Activated CD8-positive, alpha-beta memory T cell treated with anti-CD3 and anti-CD28 coated beads for 1 hour (primary cell): ENCODE data around the gene DLGAP5.

Experiments
- DNase-seq, 2 donors: peaks; one replicate each; pipeline ENCODE4 v3.0.0-alpha.2; 2020; ENCODE audit warnings: low read depth in 1 of 2; ENCODE audit errors: extremely low read depth in 1 of 2

The DLGAP5 gene

DNA sequence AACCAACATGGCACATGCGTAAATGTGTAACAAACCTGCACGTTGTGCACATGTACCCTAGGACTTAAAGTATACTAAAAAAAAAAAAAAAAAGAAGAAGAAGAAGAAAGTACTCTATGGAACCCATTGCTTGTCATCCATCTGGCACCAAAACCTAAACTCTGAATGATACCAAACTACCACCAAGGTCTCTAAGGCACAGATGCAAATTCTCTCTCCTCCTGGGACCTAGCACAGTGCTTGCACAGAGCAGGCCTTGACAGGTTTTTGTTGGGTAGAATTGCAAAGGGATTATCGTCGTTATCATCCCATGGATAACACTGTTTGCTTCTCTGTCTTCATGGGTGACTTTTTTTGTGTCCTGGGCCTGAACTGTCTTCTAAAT is 75.5 kb downstream of the DLGAP5 start:
- DNase-seq = no peak

DNA sequence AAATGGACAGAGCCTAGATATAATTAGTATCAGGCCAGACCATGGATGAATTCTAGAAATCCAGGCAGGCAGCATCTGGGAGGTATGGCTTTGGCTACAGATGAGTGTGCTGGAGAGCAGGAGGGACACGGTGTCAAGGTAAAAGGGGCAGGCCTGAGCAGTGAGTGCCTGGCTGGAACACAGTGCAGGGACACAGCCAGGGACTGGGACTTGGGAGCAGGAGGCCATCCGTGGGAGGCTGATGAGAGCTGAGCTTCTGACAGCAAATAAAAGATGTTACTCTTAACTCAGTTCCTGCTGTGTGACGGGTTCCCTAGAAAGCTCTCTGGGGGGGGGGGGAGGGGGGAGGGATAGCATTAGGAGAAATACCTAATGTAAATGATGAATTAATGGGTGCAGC is 75.9 kb downstream of the DLGAP5 start:
- no peak for DNase-seq

DNA sequence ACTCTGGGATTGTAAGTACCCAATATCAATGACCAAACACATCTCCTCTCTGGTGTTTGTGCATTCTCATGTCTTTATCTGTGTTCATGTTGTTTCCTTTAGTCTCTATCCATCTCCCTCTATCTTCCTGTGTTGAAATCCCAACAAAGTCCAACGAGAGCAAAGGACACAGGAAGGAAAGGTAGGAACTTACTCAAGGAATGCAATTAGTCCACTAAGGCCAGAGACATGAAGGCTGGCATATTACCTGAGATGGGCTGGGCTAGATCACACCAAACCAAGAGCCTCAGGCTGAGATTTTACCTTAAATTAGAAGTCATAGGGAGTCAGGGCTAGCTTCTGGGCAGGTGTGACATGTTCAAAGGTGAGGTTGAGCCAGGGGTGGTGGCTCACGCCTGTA is 76.7 kb downstream of the DLGAP5 start:
- no peak for DNase-seq

DNA sequence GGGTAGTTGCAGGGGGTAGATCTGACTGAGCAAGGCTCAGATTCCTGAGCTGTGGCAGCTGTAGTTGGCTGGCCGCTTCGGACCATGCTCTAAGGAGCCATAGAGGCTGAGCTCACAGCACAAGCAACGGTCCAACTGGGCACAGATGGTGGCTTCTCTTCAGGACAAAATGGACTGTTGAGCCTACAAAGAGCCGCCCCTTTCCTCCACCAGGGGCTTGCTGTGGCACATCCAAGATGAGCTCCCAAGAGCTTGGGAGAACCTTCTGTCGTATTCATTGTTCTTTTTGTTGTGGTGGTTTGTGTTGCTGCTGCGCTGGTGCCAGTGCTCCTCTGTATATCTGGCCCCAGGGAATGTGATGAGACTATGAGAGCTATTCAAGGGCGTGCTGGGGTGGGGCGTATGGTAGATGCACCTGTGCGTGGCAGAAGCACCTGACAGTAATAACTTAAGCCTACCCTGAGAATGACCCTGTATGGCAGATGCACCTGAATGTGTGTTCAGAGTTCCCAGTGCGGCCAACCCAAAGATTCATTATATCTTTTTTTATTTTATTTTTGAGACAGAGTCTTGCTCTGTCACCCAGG is 80.2 kb downstream of the DLGAP5 start:
- DNase-seq = no peak

DNA sequence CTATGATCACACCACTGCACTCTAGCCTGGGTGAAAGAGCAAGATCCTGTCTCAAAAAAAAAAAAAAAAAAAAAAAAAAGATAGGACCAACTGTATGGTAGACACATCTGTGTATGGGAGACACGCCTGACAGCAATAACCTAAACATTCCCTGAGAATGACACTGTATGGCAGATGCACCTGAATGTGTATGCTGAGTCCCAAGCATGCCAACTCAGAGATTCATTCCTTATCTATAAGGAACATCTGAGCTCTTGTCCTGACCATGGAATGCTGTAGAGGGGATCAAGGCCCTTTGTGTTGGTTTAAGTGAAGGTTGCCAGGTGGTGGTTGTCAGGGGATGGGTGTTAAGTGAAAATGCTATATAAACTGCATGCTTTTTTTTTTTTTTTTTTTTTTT is 81.5 kb downstream of the DLGAP5 start:
- DNase-seq = no peak

DNA sequence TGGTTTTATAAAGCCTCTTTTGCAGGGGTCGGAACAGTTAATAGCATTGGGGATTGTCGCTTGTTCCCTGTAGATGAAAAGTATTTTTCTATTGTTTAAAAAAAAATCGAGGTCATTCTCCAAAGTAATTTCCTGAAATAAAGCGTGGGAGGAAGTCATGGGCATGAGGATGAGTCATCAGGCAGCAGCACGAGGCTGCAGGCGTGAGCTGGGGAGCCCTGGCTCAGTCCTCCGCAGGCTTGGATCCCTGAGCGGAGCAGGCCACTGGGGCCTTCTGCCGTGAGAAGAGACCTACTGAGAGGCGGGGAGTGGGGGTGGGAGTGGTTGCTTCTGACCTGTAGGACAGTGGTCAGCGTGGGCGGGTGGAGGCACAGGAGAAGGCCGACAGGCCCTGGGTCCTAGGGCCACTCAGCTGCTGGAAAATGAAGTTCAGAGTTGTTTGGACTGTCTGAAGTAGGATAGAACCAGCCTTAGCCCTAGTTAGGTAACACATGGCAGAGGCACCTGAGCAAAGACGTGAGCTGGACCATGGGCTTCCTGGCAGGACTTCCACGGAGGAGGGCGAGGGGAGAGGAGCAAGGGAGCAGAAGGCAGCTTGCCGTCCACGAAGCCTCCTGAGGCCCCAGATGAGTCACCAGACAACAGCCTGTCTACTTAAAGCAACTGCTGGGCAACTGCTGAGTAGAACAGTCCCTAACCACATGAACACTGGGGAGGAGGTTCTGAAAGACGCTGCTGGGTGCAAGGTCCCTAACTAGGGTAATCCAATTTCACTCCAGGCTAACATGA is 83.4 kb downstream of the DLGAP5 start:
- DNase-seq = no peak

DNA sequence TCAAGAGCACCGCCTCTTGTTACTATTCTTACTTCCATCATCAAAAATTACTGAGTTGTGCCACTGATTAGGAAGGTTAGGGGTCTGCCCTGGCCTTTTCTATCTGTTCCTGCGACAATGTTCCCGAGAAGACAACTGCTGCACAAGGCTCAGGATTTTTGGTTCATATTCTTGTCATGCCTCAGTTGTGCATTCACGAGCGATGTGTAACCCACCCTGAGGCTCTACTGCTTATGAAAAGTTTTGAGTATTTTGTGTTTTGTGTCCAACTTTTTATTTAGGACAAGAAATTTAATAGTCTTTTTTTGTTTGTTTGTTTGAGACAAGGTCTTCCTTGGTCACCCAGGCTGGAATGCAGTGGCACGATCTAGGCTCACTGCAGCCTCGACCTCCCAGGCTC is 85.4 kb downstream of the DLGAP5 start:
- no peak for DNase-seq

DNA sequence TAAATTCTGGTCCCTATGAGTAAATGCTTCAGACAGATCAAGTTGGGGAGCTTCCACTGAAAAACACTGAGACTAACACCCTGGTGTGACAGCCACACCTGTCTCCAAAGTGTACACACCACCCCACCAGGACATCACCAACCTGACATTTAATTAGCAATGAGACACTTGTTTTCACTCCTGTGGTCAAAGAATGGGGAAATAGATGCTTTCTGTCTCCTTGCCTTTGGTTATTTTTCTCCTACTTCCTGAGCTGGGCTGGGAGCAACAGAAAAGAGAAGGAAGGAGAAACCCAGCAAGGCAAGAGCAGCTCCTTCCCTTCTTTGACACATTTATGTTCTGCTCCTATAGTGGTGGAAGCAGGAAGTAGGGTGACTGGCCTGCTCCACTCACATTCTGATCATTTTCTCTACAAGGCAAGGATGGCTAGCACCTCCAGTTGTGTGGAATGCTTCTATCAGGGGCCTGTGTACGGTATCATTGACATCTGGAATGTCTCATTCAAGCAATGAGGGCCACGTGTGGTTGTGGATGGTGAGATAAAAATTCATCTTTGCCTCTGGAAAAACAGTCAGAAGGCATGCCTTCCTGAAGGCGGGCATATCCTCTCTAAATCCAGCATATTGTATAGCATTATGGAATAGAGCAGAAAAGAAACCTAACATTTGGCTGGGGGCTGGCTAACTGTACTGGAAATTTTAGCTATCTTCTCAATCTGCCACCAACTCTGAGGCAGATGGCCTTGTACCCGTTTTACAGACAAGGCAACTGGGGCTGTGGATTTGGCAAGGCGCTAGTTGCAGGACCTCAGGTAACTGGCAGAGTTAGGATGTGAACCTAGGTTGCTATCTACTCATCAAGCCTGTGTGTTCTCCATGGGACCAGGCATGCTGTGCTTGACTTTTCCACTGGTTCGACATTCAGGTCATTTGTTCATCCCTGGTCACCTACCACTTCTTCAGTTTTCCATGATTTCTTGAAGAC is 87.1 kb downstream of the DLGAP5 start:
- DNase-seq = no peak

DNA sequence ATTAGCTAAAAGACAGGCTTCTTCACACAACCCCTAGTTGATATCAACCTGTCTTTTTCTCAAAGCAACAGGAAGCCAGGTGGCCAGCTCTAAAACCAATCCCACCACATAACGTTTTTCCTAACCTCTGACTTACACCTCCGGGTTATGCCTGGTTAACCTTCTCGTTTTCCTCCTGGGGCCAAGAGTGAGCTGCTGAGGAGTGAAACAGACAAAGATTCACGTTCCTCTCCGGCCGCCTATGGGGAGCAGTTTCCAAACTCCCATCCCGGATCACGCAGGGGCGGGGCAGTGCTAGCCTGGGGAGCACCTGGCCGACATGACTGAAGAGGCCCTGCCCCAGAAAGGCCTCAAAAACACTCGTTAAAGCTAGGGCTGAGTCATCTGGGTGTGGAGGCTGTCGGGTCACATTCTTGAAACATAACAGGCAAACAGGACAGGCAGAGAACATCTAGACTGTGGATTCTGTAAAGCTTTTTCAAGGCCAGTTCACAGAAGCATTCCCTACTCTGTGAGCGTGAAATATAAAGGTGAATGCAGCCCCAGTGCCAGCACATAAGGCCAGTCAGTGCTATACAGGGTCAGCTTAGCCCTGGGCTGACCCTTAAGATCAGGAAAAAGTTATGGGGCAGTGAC is 88.3 kb downstream of the DLGAP5 start:
- DNase-seq = peak; percentile 17 to 22

DNA sequence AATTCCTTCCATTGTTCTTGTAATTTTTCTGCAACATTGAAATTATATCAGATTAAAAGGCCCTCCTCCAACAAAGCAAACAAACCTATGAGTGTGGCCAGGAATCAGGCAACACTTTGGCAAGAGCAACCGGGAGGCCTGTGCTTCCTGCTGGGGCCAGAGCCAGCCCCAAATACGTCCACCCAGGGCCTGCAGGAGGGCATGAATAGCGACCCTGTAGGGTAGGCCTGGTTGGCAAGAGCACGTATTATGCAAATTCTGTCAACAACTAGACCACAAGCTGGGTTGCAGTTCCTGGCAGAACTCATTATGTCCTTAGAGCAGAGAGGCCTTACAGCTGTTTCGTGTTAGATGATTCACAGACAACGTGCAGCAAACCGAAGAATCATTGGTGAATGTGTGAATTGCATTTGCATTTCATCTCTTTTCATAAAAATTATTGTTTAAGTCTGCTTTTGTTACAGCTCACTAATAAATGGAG is 89.2 kb downstream of the DLGAP5 start:
- no peak for DNase-seq

DNA sequence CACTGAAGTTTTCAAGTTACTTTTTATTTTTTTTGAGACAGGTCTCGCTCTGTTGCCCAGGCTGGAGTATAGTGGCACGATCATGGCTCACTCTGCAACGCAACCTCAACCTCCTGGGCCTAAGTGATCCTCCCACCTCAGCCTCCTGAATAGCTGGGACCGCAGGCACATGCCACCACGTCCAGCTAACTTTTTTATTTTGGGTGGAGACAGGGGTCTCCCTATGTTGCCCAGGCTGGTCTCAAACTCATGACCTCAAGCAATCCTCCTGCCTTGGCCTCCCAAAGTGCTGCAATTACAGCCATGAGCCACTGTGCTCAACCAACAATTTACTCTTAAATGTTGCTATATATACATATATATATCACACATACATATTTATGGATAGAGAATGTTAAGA is 89.7 kb downstream of the DLGAP5 start:
- DNase-seq = no peak

DNA sequence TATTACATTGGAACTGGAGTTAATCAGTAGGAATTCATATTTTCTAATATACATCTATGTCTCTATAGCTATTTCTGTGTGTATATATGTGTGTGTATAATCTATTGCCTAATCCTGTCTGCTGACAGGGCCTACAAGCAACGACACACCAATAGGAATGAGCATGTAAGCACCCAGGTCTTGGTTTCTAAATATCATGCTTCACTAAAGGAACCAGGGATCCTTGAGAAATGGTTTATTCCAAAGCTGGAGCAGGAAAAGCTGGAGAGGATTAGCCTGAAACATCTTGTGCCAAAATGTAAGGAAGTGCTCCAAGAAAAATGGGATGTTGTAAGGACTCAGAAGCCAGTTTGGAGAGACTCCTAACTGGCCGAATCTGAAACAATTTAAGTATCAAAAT is 91.6 kb downstream of the DLGAP5 start:
- DNase-seq = no peak

DNA sequence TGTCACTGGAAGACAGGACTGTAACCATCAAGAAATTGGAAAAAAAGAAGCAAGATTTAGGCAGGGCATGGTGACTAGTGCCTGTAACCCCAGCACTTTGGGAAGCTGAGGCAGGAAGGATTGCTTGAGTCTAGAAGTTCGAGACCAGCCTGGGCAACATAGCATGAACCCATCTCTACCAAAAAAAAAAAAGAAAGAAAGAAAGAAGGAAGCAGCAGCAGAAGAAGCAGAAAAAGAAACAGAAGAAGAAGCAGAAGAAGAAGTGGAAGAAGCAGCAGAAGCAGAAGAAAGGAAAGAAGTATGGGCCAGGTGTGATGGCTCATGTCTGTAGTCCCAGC is 92.9 kb downstream of the DLGAP5 start:
- no peak for DNase-seq
